H9 (cell line): ENCODE data around the gene MAML3. TPM values are rescaled to one million over a fixed set of nuclear protein-coding genes. Genes with fewer than 3 reads are reported as not detected.

ENCODE experiments used
- DNase-seq: peaks from one replicate; pipeline ENCODE4 v3.0.0-alpha.2; 2017
- H2AFZ ChIP-seq: one replicate; pipeline ENCODE4 v1.6.1; 2013; ENCODE audit warnings: mild to moderate bottlenecking, low read length, control low read depth, moderate library complexity
- H2AK5ac ChIP-seq: 2 replicates; pipeline ENCODE4 v1.6.1; 2013; ENCODE audit warnings: low read length, control low read depth, mixed read lengths; ENCODE audit not compliant: insufficient read length
- H2BK120ac ChIP-seq: one replicate; pipeline ENCODE4 v1.6.1; 2013; ENCODE audit warnings: low read depth, mild to moderate bottlenecking, low read length, control low read depth, inconsistent platforms; ENCODE audit not compliant: poor library complexity, severe bottlenecking
- H2BK12ac ChIP-seq: 2 replicates; pipeline ENCODE4 v1.6.1; 2013; ENCODE audit warnings: low read length, control low read depth, mixed read lengths, low read depth; ENCODE audit not compliant: insufficient read length
- H2BK15ac ChIP-seq: 2 replicates; pipeline ENCODE4 v1.6.1; 2013; ENCODE audit warnings: low read depth, low read length, control low read depth
- H2BK20ac ChIP-seq: one replicate; pipeline ENCODE4 v1.6.1; 2013; ENCODE audit warnings: low read depth, mild to moderate bottlenecking, low read length, control low read depth, inconsistent platforms; ENCODE audit not compliant: poor library complexity, severe bottlenecking
- H2BK5ac ChIP-seq: 2 replicates; pipeline ENCODE4 v1.6.1; 2013; ENCODE audit warnings: low read length, control low read depth, mixed read lengths; ENCODE audit not compliant: insufficient read length
- H3K14ac ChIP-seq: 2 replicates; pipeline ENCODE4 v1.6.1; 2013; ENCODE audit warnings: low read length, control low read depth; ENCODE audit not compliant: insufficient read depth
- H3K18ac ChIP-seq: 2 replicates; pipeline ENCODE4 v1.6.1; 2013; ENCODE audit warnings: low read depth, mild to moderate bottlenecking, mixed read lengths, low read length, control low read depth; ENCODE audit not compliant: insufficient read length
- H3K23ac ChIP-seq: 2 replicates; pipeline ENCODE4 v1.6.1; 2013; ENCODE audit warnings: low read length, control low read depth, mixed read lengths, low read depth; ENCODE audit not compliant: insufficient read length
- H3K23me2 ChIP-seq: 2 replicates; pipeline ENCODE4 v1.6.1; 2013; ENCODE audit warnings: low read depth, mild to moderate bottlenecking, mixed read lengths, low read length, control low read depth; ENCODE audit not compliant: insufficient read length, poor library complexity, severe bottlenecking
- H3K27ac ChIP-seq: 2 replicates; pipeline ENCODE4 v1.5.1; 2013; ENCODE audit warnings: low read length, control low read depth, mixed read lengths, low read depth; ENCODE audit not compliant: insufficient read length
- H3K27me3 ChIP-seq: 2 replicates; pipeline ENCODE4 v1.6.1; 2013; ENCODE audit warnings: low read length, control low read depth, inconsistent platforms; ENCODE audit not compliant: insufficient read depth
- H3K4ac ChIP-seq: 2 replicates; pipeline ENCODE4 v1.6.1; 2013; ENCODE audit warnings: low read depth, mild to moderate bottlenecking, control low read depth, inconsistent platforms, low read length, moderate library complexity
- H3K4me1 ChIP-seq: 2 replicates; pipeline ENCODE4 v1.6.1; 2013; ENCODE audit warnings: low read length, control low read depth, inconsistent platforms; ENCODE audit not compliant: insufficient read depth
- H3K4me2 ChIP-seq: 2 replicates; pipeline ENCODE4 v1.6.1; 2013; ENCODE audit warnings: low read length, control low read depth, mixed read lengths; ENCODE audit not compliant: insufficient read length, insufficient read depth
- H3K56ac ChIP-seq: 2 replicates; pipeline ENCODE4 v1.6.1; 2013; ENCODE audit warnings: low read depth, mild to moderate bottlenecking, mixed read lengths, low read length, control low read depth; ENCODE audit not compliant: insufficient read length
- H3K79me1 ChIP-seq: 2 replicates; pipeline ENCODE4 v1.6.1; 2013; ENCODE audit warnings: low read depth, mild to moderate bottlenecking, moderate library complexity, low read length, control low read depth, inconsistent platforms; ENCODE audit not compliant: insufficient read depth, poor library complexity, severe bottlenecking
- H3K79me2 ChIP-seq: 2 replicates; pipeline ENCODE4 v1.6.1; 2013; ENCODE audit warnings: low read length, control low read depth, inconsistent platforms; ENCODE audit not compliant: insufficient read depth
- H3K9ac ChIP-seq: 2 replicates; pipeline ENCODE4 v1.6.1; 2013; ENCODE audit warnings: low read length, control low read depth, mixed read lengths; ENCODE audit not compliant: insufficient read length; ENCODE audit errors: extremely low read depth
- H3K9me3 ChIP-seq: one replicate; pipeline ENCODE4 v1.6.1; 2013; ENCODE audit warnings: low read depth, low read length, inconsistent platforms; ENCODE audit not compliant: control insufficient read depth
- H3T11ph ChIP-seq: one replicate; pipeline ENCODE4 v1.6.1; 2013; ENCODE audit warnings: mild to moderate bottlenecking, low read length, control low read depth, inconsistent platforms
- H4K20me1 ChIP-seq: one replicate; pipeline ENCODE4 v1.6.1; 2013; ENCODE audit not compliant: control insufficient read depth, insufficient read length, insufficient read depth
- H4K5ac ChIP-seq: 2 replicates; pipeline ENCODE4 v1.6.1; 2013; ENCODE audit warnings: low read depth, mild to moderate bottlenecking, mixed read lengths, low read length, control low read depth; ENCODE audit not compliant: insufficient read length
- H4K8ac ChIP-seq: replicated peaks from 2 replicates; pipeline ENCODE4 v1.6.1; 2013; ENCODE audit warnings: low read length, control low read depth, mixed read lengths, low read depth; ENCODE audit not compliant: insufficient read length
- H4K91ac ChIP-seq: 2 replicates; pipeline ENCODE4 v1.6.1; 2013; ENCODE audit warnings: low read depth, mild to moderate bottlenecking, moderate library complexity, mixed read lengths, low read length, control low read depth; ENCODE audit not compliant: insufficient read length
- H3K27ac Mint-ChIP-seq, 3 experiments: 2 replicates in 2 of 3; 3 replicates in 1 of 3; pipeline ENCODE4 v1.8.0; 2020 to 2021; ENCODE audit warnings: mixed read lengths in 3 of 3, mild to moderate bottlenecking in 1 of 3, moderate library complexity in 1 of 3
- H3K27me3 Mint-ChIP-seq: 2 replicates; pipeline ENCODE4 v1.8.0; 2021; ENCODE audit warnings: low read depth, mild to moderate bottlenecking, moderate library complexity, mixed read lengths
- H3K36me3 Mint-ChIP-seq, 3 experiments: 2 replicates in 2 of 3; 3 replicates in 1 of 3; pipeline ENCODE4 v1.8.0; 2020 to 2021; ENCODE audit warnings: low read depth in 3 of 3, mixed read lengths in 3 of 3; ENCODE audit not compliant: insufficient read depth in 1 of 3
- H3K4me1 Mint-ChIP-seq, 2 experiments: 2 replicates each; pipeline ENCODE4 v1.8.0; 2020; ENCODE audit warnings: mixed read lengths in 2 of 2
- H3K4me3 Mint-ChIP-seq, 2 experiments: 2 replicates in 1 of 2; 3 replicates in 1 of 2; pipeline ENCODE4 v1.8.0; 2020 to 2021; ENCODE audit warnings: mild to moderate bottlenecking in 2 of 2, mixed read lengths in 2 of 2, moderate library complexity in 1 of 2
- H3K9me3 Mint-ChIP-seq, 2 experiments: 2 replicates in 1 of 2; 3 replicates in 1 of 2; pipeline ENCODE4 v1.8.0; 2020; ENCODE audit warnings: mild to moderate bottlenecking in 2 of 2, mixed read lengths in 2 of 2, moderate library complexity in 1 of 2
- CTCF ChIP-seq: fragments of 200-600 bp; sonication (generic); conservative IDR thresholded peaks from 3 replicates; pipeline ENCODE4 v1.8.0; 2021; ENCODE audit warnings: antibody characterized with exemption, mild to moderate bottlenecking
- WGBS: extraction: QIAGEN DNeasy Blood & Tissue Kit; methylation state at CpG from one replicate; pipeline ENCODE4 v1.1.7; 2013; ENCODE audit warnings: missing lambda C conversion rate, low lambda C conversion rate, mixed read lengths; ENCODE audit not compliant: insufficient read length; ENCODE audit errors: extremely low coverage; 5-methylcytosine and 5-hydroxymethylcytosine counted together
- total RNA-seq: library from RNA; stranded (reverse); gene quantifications from 2 replicates; pipeline ENCODE4 v1.2.1, GENCODE V29; 2021

The MAML3 gene
- total RNA-seq, 1 experiment from 2014 or later, result 3.9 TPM

- H3K14ac ChIP-seq, result no peak overlapping the region
- H2BK20ac ChIP-seq, result no peak overlapping the region
- H3K4ac ChIP-seq, result no peak overlapping the region
- Mint-ChIP-seq H3K4me1 (peaks cover 3 to 6% of the 10 kb centered on the region in 2 experiments), H3K27ac (no peak overlapping the region; a peak in 1 of 7 replicates), H3K9me3 (peaks cover 0 to 4% of the 10 kb centered on the region in 2 experiments; a peak in 2 of 5 replicates), H3K27me3 (no peaks in the 10 kb centered on the region), H3K36me3 (peaks cover 0 to 8% (median 1%) of the 10 kb centered on the region in 3 experiments; a peak in 2 of 7 replicates), H3K4me3 (no peak overlapping the region)
- H3K79me2 ChIP-seq, result no peaks in the 10 kb centered on the region
- no peak overlapping the region for H3K27ac ChIP-seq
- H3K79me1 ChIP-seq, result no peaks in the 10 kb centered on the region
- no peak for DNase-seq
- WGBS, result no CpG with 5 or more reads among the region's 3 CpGs
- no peaks in the 10 kb centered on the region for H3K9me3 ChIP-seq
- H3K27me3 ChIP-seq, result no peaks in the 10 kb centered on the region
- no peak overlapping the region for H3K9ac ChIP-seq
- H2BK15ac ChIP-seq, result no peak overlapping the region
- H2AK5ac ChIP-seq, result no peak overlapping the region
- H4K8ac ChIP-seq, result no peak overlapping the region
- no peak overlapping the region for H2AFZ ChIP-seq
- H2BK12ac ChIP-seq, result no peak overlapping the region
- no peak overlapping the region for H2BK120ac ChIP-seq
- no peaks in the 10 kb centered on the region for H3K23me2 ChIP-seq
- TF ChIP-seq CTCF, result no peak
- H3K4me1 ChIP-seq, result no peaks in the 10 kb centered on the region; the same call in 1 of the 2 replicates
- no peak overlapping the region for H2BK5ac ChIP-seq
- no peak overlapping the region for H3K4me2 ChIP-seq
- H3K18ac ChIP-seq, result no peak overlapping the region
- no peak overlapping the region for H3K56ac ChIP-seq
- H3K23ac ChIP-seq, result no peak overlapping the region
- H4K5ac ChIP-seq, result no peak overlapping the region
- H3T11ph ChIP-seq, result no peak overlapping the region
- no peaks in the 10 kb centered on the region for H4K20me1 ChIP-seq
- H4K91ac ChIP-seq, result no peak overlapping the region
Measured at GRCh38 chr4:140019619-140020347, 134.2 kb downstream of the MAML3 start.
